Keratinocyte (primary cell): Measurements from ENCODE around the gene XRCC1. TPM values are rescaled to one million over a fixed set of nuclear protein-coding genes. Genes with fewer than 3 reads are reported as not detected.

Source experiments
- DNase-seq: peaks from one replicate; pipeline ENCODE4 v3.0.0-alpha.2; 2011; ENCODE audit warnings: low read depth, missing footprints, low spot score
- FAIRE-seq: peaks from 2 replicates; lab custom pipeline; 2011; peaks lifted over from hg19 to GRCh38; lab: Jason Lieb, UNC
- H2AFZ ChIP-seq: 2 replicates; pipeline ENCODE4 v1.6.0; 2012; ENCODE audit warnings: low read length, control low read depth, inconsistent platforms; ENCODE audit not compliant: control insufficient read depth
- H3K27ac ChIP-seq: 2 replicates; pipeline ENCODE4 v1.5.1; 2011; ENCODE audit warnings: low read length; ENCODE audit not compliant: control insufficient read depth, insufficient read depth
- H3K27me3 ChIP-seq: 3 replicates; pipeline ENCODE4 v1.6.0; 2011; ENCODE audit warnings: low read length; ENCODE audit not compliant: control insufficient read depth, insufficient read depth; ENCODE audit errors: extremely low read depth
- H3K36me3 ChIP-seq, 2 experiments: 2 replicates in 1 of 2; 3 replicates in 1 of 2; pipeline ENCODE4 v1.5.1; 2011; ENCODE audit warnings: low read length in 2 of 2, mild to moderate bottlenecking in 1 of 2; ENCODE audit not compliant: control insufficient read depth in 2 of 2, insufficient read depth in 2 of 2; ENCODE audit errors: extremely low read depth in 1 of 2
- H3K4me1 ChIP-seq: 3 replicates; pipeline ENCODE4 v1.5.1; 2011; ENCODE audit warnings: low read length; ENCODE audit not compliant: control insufficient read depth, insufficient read depth; ENCODE audit errors: extremely low read depth
- H3K4me2 ChIP-seq: 3 replicates; pipeline ENCODE4 v1.6.0; 2011; ENCODE audit warnings: low read depth, low read length; ENCODE audit not compliant: control insufficient read depth, insufficient read depth; ENCODE audit errors: extremely low read depth
- H3K4me3 ChIP-seq, 3 experiments: fragments of 200-600 bp in 1 of 3; sonication (generic) in 1 of 3; 2 replicates in 2 of 3; 3 replicates in 1 of 3; pipeline ENCODE4 v1.5.1; 2011 to 2016; ENCODE audit warnings: low read length in 3 of 3, mild to moderate bottlenecking in 3 of 3, control low read depth in 2 of 3, inconsistent platforms in 1 of 3, low read depth in 1 of 3, mixed read lengths in 1 of 3, mixed run types in 1 of 3, moderate library complexity in 1 of 3; ENCODE audit not compliant: control insufficient read depth in 2 of 3, insufficient read depth in 2 of 3; ENCODE audit errors: extremely low read depth in 1 of 3
- H3K79me2 ChIP-seq: 2 replicates; pipeline ENCODE4 v1.6.0; 2012; ENCODE audit warnings: low read length; ENCODE audit not compliant: control insufficient read depth, insufficient read depth
- H3K9ac ChIP-seq: 3 replicates; pipeline ENCODE4 v1.6.0; 2011; ENCODE audit warnings: low read length; ENCODE audit not compliant: control insufficient read depth, insufficient read depth; ENCODE audit errors: extremely low read depth
- H3K9me1 ChIP-seq: 3 replicates; pipeline ENCODE4 v1.6.0; 2011; ENCODE audit warnings: low read length; ENCODE audit not compliant: control insufficient read depth, insufficient read depth; ENCODE audit errors: extremely low read depth
- H3K9me3 ChIP-seq: 2 replicates; pipeline ENCODE4 v1.5.1; 2012; ENCODE audit warnings: low read depth, low read length; ENCODE audit not compliant: control insufficient read depth
- H4K20me1 ChIP-seq: 3 replicates; pipeline ENCODE4 v1.6.0; 2011; ENCODE audit warnings: low read length; ENCODE audit not compliant: control insufficient read depth, insufficient read depth; ENCODE audit errors: extremely low read depth
- CTCF ChIP-seq, 3 experiments: IDR thresholded peaks in 1 of 3; conservative IDR thresholded peaks in 1 of 3; optimal IDR thresholded peaks in 1 of 3; 2 replicates in 2 of 3; 3 replicates in 1 of 3; pipeline versions ENCODE3 to v1.5.1; 2011; ENCODE audit warnings: low read length in 3 of 3, mild to moderate bottlenecking in 3 of 3, moderate library complexity in 2 of 3, control low read depth in 1 of 3, inconsistent platforms in 1 of 3; ENCODE audit not compliant: insufficient read depth in 2 of 3; ENCODE audit errors: extremely low read depth in 1 of 3
- EZH2 ChIP-seq: IDR thresholded peaks from one replicate; pipeline ENCODE4 v1.6.1; 2012; ENCODE audit warnings: inconsistent platforms, mild to moderate bottlenecking, low read length, moderate library complexity
- dilution Hi-C: fragments of 300-500 bp; cut with MboI; formaldehyde crosslinking; loops from one replicate; pipeline ENCODE4 v1.7.0; 2020; ENCODE audit warnings: low sequenced_read_pairs; ENCODE audit not compliant: extremely low pct_ligation_motif_present
- polyA plus RNA-seq, 5 experiments: library from polyadenylated mRNA; depleted of rRNA in 3 of 5; stranded (reverse) in 3 of 5; stranded (forward) in 1 of 5; unstranded in 1 of 5; fragments of >200 nt; gene quantifications; 1 replicate in 1 of 5; 2 replicates in 3 of 5; 3 replicates in 1 of 5; pipeline versions ENCODE4 v1.2.1 to v1.2.3, GENCODE V29; 2011 to 2012; ENCODE audit warnings: missing spikeins in 2 of 5, low read depth in 1 of 5, low replicate concordance in 1 of 5

Gene XRCC1
- polyA plus RNA-seq, 1 donor (not counting 4 experiments of a cell fraction or from before 2014, with no cell fraction given), result 16.3 TPM

- no peaks in the 10 kb centered on the region for H4K20me1 ChIP-seq
- TF ChIP-seq CTCF (optimal IDR thresholded peaks at IDR 0.05 in 1 of 3, IDR thresholded peaks at IDR 0.05 in 1 of 3, conservative IDR thresholded peaks at IDR 0.05 in 1 of 3; ENCODE audit: extremely low read depth in 1 of 3, insufficient read depth in 2 of 3, low read length in 3 of 3), result peak in 1 of 3 experiments; percentile 28
- TF ChIP-seq EZH2, result no peak
- dilution Hi-C loops, result no loop called here
- no peaks in the 10 kb centered on the region for H3K9me3 ChIP-seq
- no peak overlapping the region for H2AFZ ChIP-seq
- H3K27me3 ChIP-seq, result no peaks in the 10 kb centered on the region
- H3K36me3 ChIP-seq, result peaks cover 22 to 23% of the 10 kb centered on the region in 2 experiments
- peaks cover 34% of the 10 kb centered on the region for H3K79me2 ChIP-seq
- no peak overlapping the region for H3K4me3 ChIP-seq
- DNase-seq (no peak), FAIRE-seq (no peak)
- no peak overlapping the region for H3K27ac ChIP-seq
- H3K9me1 ChIP-seq, result no peaks in the 10 kb centered on the region
- no peak overlapping the region for H3K4me2 ChIP-seq
- no peak overlapping the region for H3K9ac ChIP-seq
- H3K4me1 ChIP-seq, result peaks cover 14% of the 10 kb centered on the region
These were observed 24.4 kb upstream of the XRCC1 start for GRCh38 chr19:43599635-43600295.

- FAIRE-seq, result no peak
- Histone ChIP-seq H2AFZ (no peak overlapping the region), H3K27me3 (no peaks in the 10 kb centered on the region), H4K20me1 (peaks cover 5% of the 10 kb centered on the region), H3K27ac (no peak overlapping the region), H3K9me1 (no peaks in the 10 kb centered on the region), H3K4me3 (no peak overlapping the region), H3K79me2 (peaks cover 45% of the 10 kb centered on the region), H3K9me3 (no peaks in the 10 kb centered on the region), H3K4me2 (no peak overlapping the region), H3K4me1 (peaks cover 24% of the 10 kb centered on the region), H3K36me3 (peaks cover 22 to 31% of the 10 kb centered on the region in 2 experiments), H3K9ac (no peak overlapping the region)
- dilution Hi-C loops, result no loop called here
- TF ChIP-seq EZH2 (no peak), CTCF (optimal IDR thresholded peaks at IDR 0.05 in 1 of 3, IDR thresholded peaks at IDR 0.05 in 1 of 3, conservative IDR thresholded peaks at IDR 0.05 in 1 of 3; ENCODE audit: extremely low read depth in 1 of 3, insufficient read depth in 2 of 3, low read length in 3 of 3) (no peak)
- DNase-seq, result no peak
These were observed 23.3 kb upstream of the XRCC1 start for GRCh38 chr19:43598445-43599240.
